Liver (tissue), 3 donors: ENCODE results near the gene KCNQ1.

Source experiments
- FOXA1 ChIP-seq: IDR thresholded peaks from 2 replicates; pipeline ENCODE4 v1.6.1; 2016; ENCODE audit warnings: antibody characterized with exemption
- JUND ChIP-seq, 2 donors: IDR thresholded peaks; 2 replicates each; pipeline ENCODE4 v1.6.1; 2016; ENCODE audit warnings: antibody characterized with exemption in 2 of 2
- RAD21 ChIP-seq, 2 donors: IDR thresholded peaks; 2 replicates each; pipeline ENCODE4 v1.6.1; 2016; ENCODE audit warnings: antibody characterized with exemption in 2 of 2, mild to moderate bottlenecking in 2 of 2
- SP1 ChIP-seq: IDR thresholded peaks from 2 replicates; pipeline ENCODE4 v1.6.1; 2018; ENCODE audit warnings: antibody characterized with exemption, mild to moderate bottlenecking
- TF ChIP-seq, protein P1 (sequence below): fragments of 150-350 bp; IDR thresholded peaks from 2 replicates; pipeline ENCODE4 v1.5.1; 2017; ENCODE audit warnings: improper control_type of control experiment, low read depth, low read length; ENCODE audit not compliant: missing input control
- TF ChIP-seq, protein P2 (sequence below): IDR thresholded peaks from 2 replicates; pipeline ENCODE4 v1.6.1; 2016; ENCODE audit warnings: antibody characterized with exemption, mild to moderate bottlenecking
- TF ChIP-seq, protein P3 (sequence below): IDR thresholded peaks from 2 replicates; pipeline ENCODE4 v1.6.1; 2016; ENCODE audit warnings: antibody characterized with exemption
- donor health status: healthy.
- donor health status: healthy.

DNA sequence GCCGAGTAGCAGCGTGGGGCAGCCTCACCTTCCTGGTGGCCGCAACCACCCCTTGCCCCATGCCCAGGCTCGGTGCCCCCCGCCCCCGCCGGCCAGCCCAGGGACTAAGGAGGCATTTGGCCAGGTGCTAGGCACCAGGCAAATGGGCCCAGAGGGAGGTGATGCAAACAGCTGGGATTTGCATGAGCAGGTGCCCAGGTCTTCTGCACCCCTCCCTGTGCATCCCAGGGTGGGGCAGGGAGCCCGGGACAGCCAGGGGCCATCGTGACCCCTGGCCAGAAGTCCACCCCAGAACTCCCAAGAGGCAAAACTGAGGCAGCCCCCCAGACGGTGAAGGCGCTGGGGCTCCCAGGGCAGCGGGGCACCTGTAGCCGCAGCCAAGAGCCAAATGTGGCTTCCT lies 18.6 kb upstream of the KCNQ1 start:
- TF ChIP-seq, protein P1, sequence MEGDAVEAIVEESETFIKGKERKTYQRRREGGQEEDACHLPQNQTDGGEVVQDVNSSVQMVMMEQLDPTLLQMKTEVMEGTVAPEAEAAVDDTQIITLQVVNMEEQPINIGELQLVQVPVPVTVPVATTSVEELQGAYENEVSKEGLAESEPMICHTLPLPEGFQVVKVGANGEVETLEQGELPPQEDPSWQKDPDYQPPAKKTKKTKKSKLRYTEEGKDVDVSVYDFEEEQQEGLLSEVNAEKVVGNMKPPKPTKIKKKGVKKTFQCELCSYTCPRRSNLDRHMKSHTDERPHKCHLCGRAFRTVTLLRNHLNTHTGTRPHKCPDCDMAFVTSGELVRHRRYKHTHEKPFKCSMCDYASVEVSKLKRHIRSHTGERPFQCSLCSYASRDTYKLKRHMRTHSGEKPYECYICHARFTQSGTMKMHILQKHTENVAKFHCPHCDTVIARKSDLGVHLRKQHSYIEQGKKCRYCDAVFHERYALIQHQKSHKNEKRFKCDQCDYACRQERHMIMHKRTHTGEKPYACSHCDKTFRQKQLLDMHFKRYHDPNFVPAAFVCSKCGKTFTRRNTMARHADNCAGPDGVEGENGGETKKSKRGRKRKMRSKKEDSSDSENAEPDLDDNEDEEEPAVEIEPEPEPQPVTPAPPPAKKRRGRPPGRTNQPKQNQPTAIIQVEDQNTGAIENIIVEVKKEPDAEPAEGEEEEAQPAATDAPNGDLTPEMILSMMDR, result no peak
- TF ChIP-seq JUND (IDR thresholded peaks at IDR 0.05) (no peak), SP1 (no peak), FOXA1 (no peak), RAD21 (IDR thresholded peaks at IDR 0.05) (no peak)
- TF ChIP-seq, protein P2, sequence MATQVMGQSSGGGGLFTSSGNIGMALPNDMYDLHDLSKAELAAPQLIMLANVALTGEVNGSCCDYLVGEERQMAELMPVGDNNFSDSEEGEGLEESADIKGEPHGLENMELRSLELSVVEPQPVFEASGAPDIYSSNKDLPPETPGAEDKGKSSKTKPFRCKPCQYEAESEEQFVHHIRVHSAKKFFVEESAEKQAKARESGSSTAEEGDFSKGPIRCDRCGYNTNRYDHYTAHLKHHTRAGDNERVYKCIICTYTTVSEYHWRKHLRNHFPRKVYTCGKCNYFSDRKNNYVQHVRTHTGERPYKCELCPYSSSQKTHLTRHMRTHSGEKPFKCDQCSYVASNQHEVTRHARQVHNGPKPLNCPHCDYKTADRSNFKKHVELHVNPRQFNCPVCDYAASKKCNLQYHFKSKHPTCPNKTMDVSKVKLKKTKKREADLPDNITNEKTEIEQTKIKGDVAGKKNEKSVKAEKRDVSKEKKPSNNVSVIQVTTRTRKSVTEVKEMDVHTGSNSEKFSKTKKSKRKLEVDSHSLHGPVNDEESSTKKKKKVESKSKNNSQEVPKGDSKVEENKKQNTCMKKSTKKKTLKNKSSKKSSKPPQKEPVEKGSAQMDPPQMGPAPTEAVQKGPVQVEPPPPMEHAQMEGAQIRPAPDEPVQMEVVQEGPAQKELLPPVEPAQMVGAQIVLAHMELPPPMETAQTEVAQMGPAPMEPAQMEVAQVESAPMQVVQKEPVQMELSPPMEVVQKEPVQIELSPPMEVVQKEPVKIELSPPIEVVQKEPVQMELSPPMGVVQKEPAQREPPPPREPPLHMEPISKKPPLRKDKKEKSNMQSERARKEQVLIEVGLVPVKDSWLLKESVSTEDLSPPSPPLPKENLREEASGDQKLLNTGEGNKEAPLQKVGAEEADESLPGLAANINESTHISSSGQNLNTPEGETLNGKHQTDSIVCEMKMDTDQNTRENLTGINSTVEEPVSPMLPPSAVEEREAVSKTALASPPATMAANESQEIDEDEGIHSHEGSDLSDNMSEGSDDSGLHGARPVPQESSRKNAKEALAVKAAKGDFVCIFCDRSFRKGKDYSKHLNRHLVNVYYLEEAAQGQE, result no peak
- TF ChIP-seq, protein P3, sequence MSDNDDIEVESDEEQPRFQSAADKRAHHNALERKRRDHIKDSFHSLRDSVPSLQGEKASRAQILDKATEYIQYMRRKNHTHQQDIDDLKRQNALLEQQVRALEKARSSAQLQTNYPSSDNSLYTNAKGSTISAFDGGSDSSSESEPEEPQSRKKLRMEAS, result no peak
